Astrocyte (in vitro differentiated cells and primary cell): ENCODE measurements around the gene NEUROG1. TPM values are rescaled to one million over a fixed set of nuclear protein-coding genes. Genes with fewer than 3 reads are reported as not detected.

Experiments
- DNase-seq: peaks from one replicate; pipeline ENCODE4 v3.0.0-alpha.2; 2010; ENCODE audit warnings: low read depth
- FAIRE-seq: peaks from 2 replicates; lab custom pipeline; 2011; peaks lifted over from hg19 to GRCh38; lab: Jason Lieb, UNC
- H2AFZ ChIP-seq: 2 replicates; pipeline ENCODE4 v1.6.0; 2012; ENCODE audit warnings: low read depth, low read length, inconsistent platforms
- H3K27ac ChIP-seq: 2 replicates; pipeline ENCODE4 v1.5.1; 2011; ENCODE audit warnings: low read depth, low read length, inconsistent platforms
- H3K27me3 ChIP-seq: 2 replicates; pipeline ENCODE4 v1.6.0; 2011; ENCODE audit warnings: low read length, inconsistent platforms; ENCODE audit not compliant: insufficient read depth
- H3K36me3 ChIP-seq: 2 replicates; pipeline ENCODE4 v1.5.1; 2011; ENCODE audit warnings: low read length, inconsistent platforms; ENCODE audit not compliant: insufficient read depth
- H3K4me1 ChIP-seq: 2 replicates; pipeline ENCODE4 v1.5.1; 2011; ENCODE audit warnings: low read length, inconsistent platforms; ENCODE audit not compliant: insufficient read depth
- H3K4me2 ChIP-seq: 2 replicates; pipeline ENCODE4 v1.6.0; 2012; ENCODE audit warnings: low read length, inconsistent platforms
- H3K4me3 ChIP-seq: 2 replicates; pipeline ENCODE4 v1.5.1; 2011; ENCODE audit warnings: low read depth, mild to moderate bottlenecking, low read length, inconsistent platforms; ENCODE audit not compliant: insufficient read depth
- H3K79me2 ChIP-seq: 2 replicates; pipeline ENCODE4 v1.6.0; 2012; ENCODE audit warnings: mild to moderate bottlenecking, low read length, inconsistent platforms; ENCODE audit not compliant: insufficient read depth
- H3K9ac ChIP-seq: 2 replicates; pipeline ENCODE4 v1.6.0; 2012; ENCODE audit warnings: mild to moderate bottlenecking, low read length, inconsistent platforms
- H3K9me3 ChIP-seq: 2 replicates; pipeline ENCODE4 v1.5.1; 2012; ENCODE audit warnings: low read depth, mild to moderate bottlenecking, low read length, inconsistent platforms; ENCODE audit not compliant: insufficient read depth
- H4K20me1 ChIP-seq: 2 replicates; pipeline ENCODE4 v1.6.0; 2012; ENCODE audit warnings: low read length, inconsistent platforms; ENCODE audit not compliant: insufficient read depth
- H3K27ac Mint-ChIP-seq: one replicate; pipeline ENCODE4 v1.8.0; 2021; ENCODE audit warnings: mild to moderate bottlenecking, mixed read lengths; ENCODE audit not compliant: unreplicated experiment
- H3K27me3 Mint-ChIP-seq: one replicate; pipeline ENCODE4 v1.8.0; 2021; ENCODE audit warnings: low read depth, mixed read lengths; ENCODE audit not compliant: unreplicated experiment
- H3K36me3 Mint-ChIP-seq: one replicate; pipeline ENCODE4 v1.8.0; 2021; ENCODE audit warnings: low read depth, mixed read lengths; ENCODE audit not compliant: unreplicated experiment
- H3K4me1 Mint-ChIP-seq: one replicate; pipeline ENCODE4 v1.8.0; 2021; ENCODE audit warnings: low read depth, mixed read lengths; ENCODE audit not compliant: unreplicated experiment
- H3K4me3 Mint-ChIP-seq: one replicate; pipeline ENCODE4 v1.8.0; 2021; ENCODE audit warnings: mild to moderate bottlenecking, moderate library complexity, mixed read lengths; ENCODE audit not compliant: unreplicated experiment
- H3K9me3 Mint-ChIP-seq: one replicate; pipeline ENCODE4 v1.8.0; 2021; ENCODE audit warnings: mild to moderate bottlenecking, mixed read lengths; ENCODE audit not compliant: unreplicated experiment
- CTCF ChIP-seq: IDR thresholded peaks from 2 replicates; pipeline ENCODE4 v1.5.1; 2011; ENCODE audit warnings: low read depth, mild to moderate bottlenecking, inconsistent platforms, low read length, moderate library complexity; ENCODE audit not compliant: insufficient read depth
- EZH2 ChIP-seq: IDR thresholded peaks from 2 replicates; pipeline ENCODE4 v1.6.1; 2012; ENCODE audit warnings: mild to moderate bottlenecking, low read length, inconsistent platforms; ENCODE audit not compliant: insufficient read depth
- total RNA-seq: library from RNA; stranded (reverse); gene quantifications from 2 replicates; pipeline ENCODE4 v1.2.1, GENCODE V29; 2021

The NEUROG1 gene
- total RNA-seq, 1 donor from 2014 or later: not detected

GRCh38 chr5:135565725-135566421 lies 30.1 kb upstream of the NEUROG1 start:
- peaks cover 7% of the 10 kb centered on the region for H3K27me3 ChIP-seq
- H3K4me3 ChIP-seq: no peak overlapping the region
- Mint-ChIP-seq H3K27me3 (peaks cover 41% of the 10 kb centered on the region), H3K27ac (no peak overlapping the region), H3K9me3 (peaks cover 2% of the 10 kb centered on the region), H3K4me1 (no peaks in the 10 kb centered on the region), H3K36me3 (no peaks in the 10 kb centered on the region), H3K4me3 (no peak overlapping the region)
- no peaks in the 10 kb centered on the region for H3K79me2 ChIP-seq
- no peak overlapping the region for H3K9ac ChIP-seq
- DNase-seq (peak; percentile 10), FAIRE-seq (no peak)
- H2AFZ ChIP-seq: no peak overlapping the region
- no peak overlapping the region for H3K27ac ChIP-seq
- no peaks in the 10 kb centered on the region for H3K9me3 ChIP-seq
- peak; percentile 86 for TF ChIP-seq CTCF
- no peak for TF ChIP-seq EZH2
- no peaks in the 10 kb centered on the region for H3K36me3 ChIP-seq
- H3K4me2 ChIP-seq: no peak overlapping the region
- no peaks in the 10 kb centered on the region for H3K4me1 ChIP-seq
- no peaks in the 10 kb centered on the region for H4K20me1 ChIP-seq

GRCh38 chr5:135565266-135565665 lies 29.5 kb upstream of the NEUROG1 start:
- Mint-ChIP-seq H3K36me3 (no peaks in the 10 kb centered on the region), H3K4me3 (no peak overlapping the region), H3K27ac (no peak overlapping the region), H3K4me1 (no peaks in the 10 kb centered on the region), H3K9me3 (peaks cover 2% of the 10 kb centered on the region), H3K27me3 (peaks cover 43% of the 10 kb centered on the region)
- Histone ChIP-seq H2AFZ (no peak overlapping the region), H3K4me1 (no peaks in the 10 kb centered on the region), H3K9me3 (no peaks in the 10 kb centered on the region), H3K4me3 (no peak overlapping the region), H3K9ac (no peak overlapping the region), H3K4me2 (no peak overlapping the region), H3K27ac (no peak overlapping the region), H3K27me3 (peaks cover 7% of the 10 kb centered on the region), H3K79me2 (no peaks in the 10 kb centered on the region), H4K20me1 (no peaks in the 10 kb centered on the region), H3K36me3 (no peaks in the 10 kb centered on the region)
- no peak for TF ChIP-seq EZH2
- TF ChIP-seq CTCF: no peak
- FAIRE-seq: no peak
- no peak for DNase-seq

GRCh38 chr5:135564331-135564730 lies 28.6 kb upstream of the NEUROG1 start:
- no peaks in the 10 kb centered on the region for H3K36me3 ChIP-seq
- no peak overlapping the region for H3K4me2 ChIP-seq
- Mint-ChIP-seq H3K27me3 (peaks cover 50% of the 10 kb centered on the region), H3K9me3 (peaks cover 2% of the 10 kb centered on the region), H3K4me3 (no peak overlapping the region), H3K36me3 (no peaks in the 10 kb centered on the region), H3K27ac (no peak overlapping the region), H3K4me1 (no peaks in the 10 kb centered on the region)
- no peak overlapping the region for H3K27ac ChIP-seq
- H3K27me3 ChIP-seq: peaks cover 12% of the 10 kb centered on the region
- H3K4me3 ChIP-seq: no peak overlapping the region
- TF ChIP-seq CTCF (no peak), EZH2 (no peak)
- DNase-seq: no peak
- FAIRE-seq: no peak
- no peak overlapping the region for H3K9ac ChIP-seq
- no peaks in the 10 kb centered on the region for H4K20me1 ChIP-seq
- H3K4me1 ChIP-seq: no peaks in the 10 kb centered on the region
- no peaks in the 10 kb centered on the region for H3K9me3 ChIP-seq
- no peak overlapping the region for H2AFZ ChIP-seq
- H3K79me2 ChIP-seq: no peaks in the 10 kb centered on the region
